ENCODE results near the gene CABP4. TPM values are rescaled to one million over a fixed set of nuclear protein-coding genes. Genes with fewer than 3 reads are reported as not detected.
"Not testable (repeated sequence)": the region's sequence is repeated elsewhere in the genome, so short reads cannot be mapped to it uniquely, and the experiment has no call there.

Gene CABP4
- total RNA-seq, 6 experiments from 2014 or later, result not detected

- Mint-ChIP-seq H3K36me3 (ENCODE audit: low read depth) (no peaks in the 10 kb centered on the region), H3K4me3 (no peak overlapping the region), H3K27me3 (ENCODE audit: insufficient read depth) (peaks cover 2% of the 10 kb centered on the region), H3K9me3 (no peaks in the 10 kb centered on the region), H3K4me1 (ENCODE audit: low read depth) (no peaks in the 10 kb centered on the region), H3K27ac (no peak overlapping the region)
- no peak for TF ChIP-seq CTCF (IDR thresholded peaks at IDR 0.05)
- no peak for DNase-seq
Observed at GRCh38 chr11:67458266-67458665, 3.1 kb downstream of the CABP4 start.

GRCh38 chr11:67463186-67463585, 8.0 kb downstream of the CABP4 start:
- H3K27ac Mint-ChIP-seq, result no peak overlapping the region
- peaks cover 4% of the 10 kb centered on the region; the same call in 1 of the 2 replicates for H3K36me3 Mint-ChIP-seq (ENCODE audit: low read depth)
- DNase-seq, result no peak
- no peak overlapping the region for H3K4me3 Mint-ChIP-seq
- peaks cover 9% of the 10 kb centered on the region; the same call in 1 of the 2 replicates for H3K4me1 Mint-ChIP-seq (ENCODE audit: low read depth)
- no peaks in the 10 kb centered on the region for H3K9me3 Mint-ChIP-seq
- TF ChIP-seq CTCF (IDR thresholded peaks at IDR 0.05), result no peak
- H3K27me3 Mint-ChIP-seq (ENCODE audit: insufficient read depth), result peaks cover 2% of the 10 kb centered on the region

GRCh38 chr11:67463680-67464410, 8.7 kb downstream of the CABP4 start:
- Mint-ChIP-seq H3K4me1 (ENCODE audit: low read depth) (peaks cover 12% of the 10 kb centered on the region; the same call in 1 of the 2 replicates), H3K27ac (peak overlapping the region; percentile 69), H3K27me3 (ENCODE audit: insufficient read depth) (peaks cover 2% of the 10 kb centered on the region; the same call in 1 of the 2 replicates), H3K4me3 (peak overlapping the region; percentile 84), H3K9me3 (no peaks in the 10 kb centered on the region), H3K36me3 (ENCODE audit: low read depth) (peaks cover 4% of the 10 kb centered on the region; the same call in 1 of the 2 replicates)
- TF ChIP-seq CTCF (IDR thresholded peaks at IDR 0.05), result no peak
- DNase-seq, result no peak

- peak overlapping the region; percentile 69 for H3K27ac Mint-ChIP-seq
- H3K9me3 Mint-ChIP-seq, result no peaks in the 10 kb centered on the region
- peak; percentile 70 for DNase-seq
- TF ChIP-seq CTCF (IDR thresholded peaks at IDR 0.05), result peak; percentile 17; the same call in 1 of the 2 replicates
- peaks cover 4% of the 10 kb centered on the region; the same call in 1 of the 2 replicates for H3K36me3 Mint-ChIP-seq (ENCODE audit: low read depth)
- H3K4me3 Mint-ChIP-seq, result peak overlapping the region; percentile 84
- peaks cover 12% of the 10 kb centered on the region; the same call in 1 of the 2 replicates for H3K4me1 Mint-ChIP-seq (ENCODE audit: low read depth)
- peaks cover 2% of the 10 kb centered on the region; the same call in 1 of the 2 replicates for H3K27me3 Mint-ChIP-seq (ENCODE audit: insufficient read depth)
Observed at GRCh38 chr11:67464411-67465188, 9.4 kb downstream of the CABP4 start.

GRCh38 chr11:67465189-67465510, 10.0 kb downstream of the CABP4 start:
- H3K4me1 Mint-ChIP-seq (ENCODE audit: low read depth), result peaks cover 12% of the 10 kb centered on the region; the same call in 1 of the 2 replicates
- H3K9me3 Mint-ChIP-seq, result no peaks in the 10 kb centered on the region
- H3K4me3 Mint-ChIP-seq, result peak overlapping the region; percentile 84
- DNase-seq, result no peak
- TF ChIP-seq CTCF (IDR thresholded peaks at IDR 0.05), result no peak
- peak overlapping the region; percentile 69 for H3K27ac Mint-ChIP-seq
- peaks cover 2% of the 10 kb centered on the region; the same call in 1 of the 2 replicates for H3K27me3 Mint-ChIP-seq (ENCODE audit: insufficient read depth)
- H3K36me3 Mint-ChIP-seq (ENCODE audit: low read depth), result peaks cover 4% of the 10 kb centered on the region; the same call in 1 of the 2 replicates

GRCh38 chr11:67465530-67465929, 10.4 kb downstream of the CABP4 start:
- not testable (repeated sequence) for H3K36me3 Mint-ChIP-seq (ENCODE audit: low read depth); H3K27me3 Mint-ChIP-seq (ENCODE audit: insufficient read depth); H3K9me3 Mint-ChIP-seq
- peak overlapping the region; percentile 69 for H3K27ac Mint-ChIP-seq
- DNase-seq, result peak; percentile 15
- H3K4me1 Mint-ChIP-seq (ENCODE audit: low read depth), result peaks cover 12% of the 10 kb centered on the region; the same call in 1 of the 2 replicates
- peak overlapping the region; percentile 84 for H3K4me3 Mint-ChIP-seq

All from HFFc6 (cell line).